Inferior parietal cortex (tissue), 1 donor: ENCODE data around the gene MEGF6.

Experiments
- DNase-seq: peaks from one replicate; pipeline ENCODE4 v3.0.0-alpha.2; 2016; ENCODE audit errors: extremely low spot score

The MEGF6 gene

GRCh38 chr1:3469849-3470649, 141.3 kb downstream of the MEGF6 start:
- no peak for DNase-seq

GRCh38 chr1:3469104-3469848, 142.0 kb downstream of the MEGF6 start:
- DNase-seq: no peak

GRCh38 chr1:3468236-3469103, 142.8 kb downstream of the MEGF6 start:
- no peak for DNase-seq

GRCh38 chr1:3467096-3468036, 143.9 kb downstream of the MEGF6 start:
- DNase-seq: no peak

GRCh38 chr1:3466366-3467075, 144.8 kb downstream of the MEGF6 start:
- no peak for DNase-seq

- DNase-seq: no peak
Measured at GRCh38 chr1:3465935-3466321, 145.4 kb downstream of the MEGF6 start.

- no peak for DNase-seq
Measured at GRCh38 chr1:3465091-3465934, 146.0 kb downstream of the MEGF6 start.

- no peak for DNase-seq
Measured at GRCh38 chr1:3464649-3465025, 146.7 kb downstream of the MEGF6 start.

- no peak for DNase-seq
Measured at GRCh38 chr1:3463891-3464648, 147.2 kb downstream of the MEGF6 start.

- no peak for DNase-seq
Measured at GRCh38 chr1:3463408-3463863, 147.9 kb downstream of the MEGF6 start.

GRCh38 chr1:3463013-3463385, 148.3 kb downstream of the MEGF6 start:
- DNase-seq: no peak

- DNase-seq: no peak
Measured at GRCh38 chr1:3462356-3463012, 148.8 kb downstream of the MEGF6 start.

GRCh38 chr1:3461934-3462275, 149.4 kb downstream of the MEGF6 start:
- DNase-seq: no peak

GRCh38 chr1:3461238-3461933, 149.9 kb downstream of the MEGF6 start:
- no peak for DNase-seq

- DNase-seq: no peak
Measured at GRCh38 chr1:3460672-3461131, 150.6 kb downstream of the MEGF6 start.

GRCh38 chr1:3459940-3460671, 151.2 kb downstream of the MEGF6 start:
- no peak for DNase-seq
